ENCODE data around the gene RPL10A. TPM values are rescaled to one million over a fixed set of nuclear protein-coding genes. Genes with fewer than 3 reads are reported as not detected.

RPL10A gene
- total and polyA plus RNA-seq, 2 of the 8 experiments (the other 6 are each of a cell fraction or from before 2014, with no cell fraction given), result 1,893 to 2,948 TPM

DNA sequence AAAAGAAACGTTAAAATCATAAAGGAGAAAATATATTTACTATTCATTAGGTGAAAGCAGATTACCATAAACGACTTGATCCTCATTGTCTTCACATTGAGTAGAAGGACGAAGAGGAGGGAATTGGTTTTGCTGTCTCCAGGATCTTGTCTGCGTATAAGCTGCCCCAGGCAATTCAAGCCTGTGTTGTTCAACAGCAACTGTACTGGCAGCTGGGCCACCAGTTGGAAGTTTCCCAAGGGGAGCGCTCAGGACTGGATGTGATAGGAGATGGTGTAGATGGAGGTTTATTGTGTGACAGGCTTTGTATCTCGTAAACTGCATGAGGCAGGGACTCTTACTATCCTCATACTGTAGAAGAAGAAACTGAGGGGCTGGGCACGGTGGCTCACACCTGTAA is 20.0 kb upstream of the RPL10A start:
- DNase-seq (ENCODE audit: low read depth in 1 of 2, low spot score in 2 of 2) (no peak), FAIRE-seq (no peak)
- Histone ChIP-seq H3K9me3 (ENCODE audit: insufficient read depth in 2 of 2, low read depth in 1 of 2, low read length in 1 of 2) (no peaks in the 10 kb centered on the region), H3K23ac (ENCODE audit: insufficient read length) (no peak overlapping the region), H4K91ac (replicated peaks; ENCODE audit: insufficient read length, low read length) (no peak overlapping the region), H3K4me1 (replicated peaks in 1 of 4; ENCODE audit: control insufficient read depth in 3 of 4, insufficient read depth in 4 of 4, low read length in 3 of 4) (peaks cover 2 to 6% (median 5%) of the 10 kb centered on the region in 4 experiments; a peak in 5 of 7 replicates), H2AFZ (ENCODE audit: low read length) (no peak overlapping the region), H3K79me1 (ENCODE audit: low read depth, low read length) (no peaks in the 10 kb centered on the region), H3K14ac (ENCODE audit: insufficient read length) (no peak overlapping the region), H4K5ac (ENCODE audit: insufficient read length, low read depth, low read length) (no peak overlapping the region), H2AK5ac (ENCODE audit: low read depth, low read length) (no peak overlapping the region), H3K4me3 (ENCODE audit: extremely low read depth in 1 of 4, insufficient read depth in 2 of 4, low read depth in 3 of 4, low read length in 4 of 4) (no peak overlapping the region), H3K4me2 (ENCODE audit: insufficient read depth in 1 of 2, low read depth in 2 of 2, low read length in 2 of 2) (no peak overlapping the region), H2BK15ac (ENCODE audit: low read length) (no peak overlapping the region), H2BK20ac (ENCODE audit: low read length) (no peak overlapping the region), H2BK12ac (ENCODE audit: low read depth, low read length) (no peak overlapping the region), H3K36me3 (ENCODE audit: control insufficient read depth in 2 of 4, insufficient read depth in 4 of 4, low read length in 3 of 4) (no peaks in the 10 kb centered on the region), H3K18ac (ENCODE audit: extremely low read depth, low read length) (no peak overlapping the region), H4K20me1 (replicated peaks in 1 of 2; ENCODE audit: control insufficient read depth in 1 of 2, insufficient read depth in 2 of 2, low read length in 2 of 2) (peaks cover 0 to 2% of the 10 kb centered on the region in 2 experiments), H3K27me3 (replicated peaks in 1 of 4; ENCODE audit: control insufficient read depth in 3 of 4, extremely low read depth in 1 of 4, insufficient read depth in 3 of 4, low read length in 3 of 4) (no peaks in the 10 kb centered on the region), H3K9ac (replicated peaks in 1 of 4; ENCODE audit: extremely low read depth in 1 of 4, low read depth in 3 of 4, low read length in 3 of 4) (no peak overlapping the region), H3K4ac (replicated peaks; ENCODE audit: insufficient read length, low read depth, low read length) (no peak overlapping the region), H3K79me2 (ENCODE audit: control insufficient read depth in 1 of 2, insufficient read depth in 2 of 2, low read length in 2 of 2) (no peaks in the 10 kb centered on the region), H2BK120ac (replicated peaks; ENCODE audit: low read depth, low read length) (no peak overlapping the region), H3K56ac (replicated peaks; ENCODE audit: insufficient read length, low read depth, low read length) (no peak overlapping the region), H3K27ac (ENCODE audit: low read depth, low read length) (no peak overlapping the region), H4K8ac (ENCODE audit: extremely low read depth, insufficient read depth, low read length) (no peak overlapping the region), H3K23me2 (ENCODE audit: low read depth, low read length) (peaks cover 8% of the 10 kb centered on the region; the same call in 1 of the 2 replicates), H2BK5ac (ENCODE audit: low read depth, low read length) (no peak overlapping the region)
- CTCF ChIA-PET (ENCODE audit: partially characterized antibody), result interaction anchor here (0.9 to 11.0 kb wide), 30 partner anchors 8 to 184 kb away, joined by 3 to 161 read pairs (median 6); partner anchors contain the start of genes DEF6, PPARD and RPL10A
- POLR2A ChIA-PET (ENCODE audit: partially characterized antibody), result interaction anchor here (1.2 to 12.4 kb wide), 2 partner anchors 23 to 189 kb away, joined by 3 to 197 read pairs; partner anchors contain the start of genes RPL10A and ZNF76
- no peak for TF ChIP-seq TAF1 (IDR thresholded peaks at IDR 0.05; ENCODE audit: low read depth, low read length)
- 70% methylated on average over 7 of the region's 7 CpGs; no CpG with 5 or more reads in 1 of the 2 experiments for WGBS, 2 experiments (ENCODE audit: extremely low coverage in 1 of 2, insufficient coverage in 1 of 2, insufficient read length in 1 of 2, insufficient replicate concordance in 2 of 2, low coverage in 1 of 2, low lambda C conversion rate in 2 of 2, missing lambda C conversion rate in 1 of 2)

Measured in H1 (cell line).